Skin of body (tissue), 2 donors: ENCODE results near the gene SLC40A1. TPM values are rescaled to one million over a fixed set of nuclear protein-coding genes. Genes with fewer than 3 reads are reported as not detected.
A peak's percentile ranks its signal among the peaks of the same experiment; 100 is the strongest.

Source experiments
- DNase-seq: peaks from one replicate; lab custom pipeline; 2025; lab: John Stamatoyannopoulos, UW
- total RNA-seq: library from RNA; depleted of rRNA; stranded (reverse); fragments of >200 nt; gene quantifications from one replicate; pipeline ENCODE4 v1.2.3, GENCODE V29; 2014

SLC40A1 gene
- total RNA-seq, 1 donor from 2014 or later = 265 TPM

DNA sequence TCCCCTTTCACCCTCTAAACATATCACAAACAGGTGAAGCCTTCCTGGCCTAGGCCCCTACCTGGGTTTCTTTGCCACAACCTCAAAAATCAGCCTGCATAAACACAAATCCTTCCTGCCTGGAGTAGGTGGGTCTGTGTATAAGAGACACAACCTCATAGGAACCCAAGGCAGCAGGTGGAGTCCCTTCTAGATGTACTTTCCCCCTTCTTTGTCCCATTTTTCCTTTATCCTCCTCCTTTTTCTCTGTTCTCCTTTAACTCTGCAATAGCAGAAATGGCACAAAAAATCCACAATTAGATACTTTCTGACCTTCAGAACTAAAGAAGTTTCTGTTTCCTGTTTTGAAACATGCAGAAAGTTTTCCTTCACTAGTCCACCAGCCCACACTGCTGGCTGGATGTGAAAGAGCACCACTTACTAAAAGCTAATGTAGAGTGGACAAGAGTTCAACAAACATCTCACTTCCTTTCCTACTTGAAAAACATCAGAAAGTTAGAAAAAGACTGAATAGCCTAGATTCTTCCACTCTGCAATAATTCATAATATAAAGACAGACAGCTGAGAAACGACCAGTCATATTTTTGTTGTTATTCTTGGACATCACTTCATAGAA is 11.2 kb downstream of the SLC40A1 start:
- DNase-seq = no peak

DNA sequence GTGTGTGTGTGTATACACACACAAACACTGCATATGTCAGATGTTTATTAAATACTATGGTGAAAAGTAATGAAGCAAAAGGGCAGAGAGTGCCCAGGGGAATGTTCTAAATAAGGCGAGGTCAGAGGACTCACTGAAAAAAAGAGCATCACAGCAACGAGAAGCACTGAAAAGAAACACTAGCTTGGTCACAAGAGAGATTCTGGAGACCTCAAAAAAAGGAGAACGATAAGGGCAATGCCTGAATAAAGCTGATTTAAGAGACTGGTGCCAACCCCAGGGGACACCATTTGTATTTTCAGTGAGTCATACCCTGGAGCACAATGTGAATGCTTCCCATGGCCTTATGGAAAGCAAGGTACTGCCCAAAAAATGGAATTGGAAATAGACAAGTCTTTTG is 14.5 kb downstream of the SLC40A1 start:
- peak; percentile 37 for DNase-seq

DNA sequence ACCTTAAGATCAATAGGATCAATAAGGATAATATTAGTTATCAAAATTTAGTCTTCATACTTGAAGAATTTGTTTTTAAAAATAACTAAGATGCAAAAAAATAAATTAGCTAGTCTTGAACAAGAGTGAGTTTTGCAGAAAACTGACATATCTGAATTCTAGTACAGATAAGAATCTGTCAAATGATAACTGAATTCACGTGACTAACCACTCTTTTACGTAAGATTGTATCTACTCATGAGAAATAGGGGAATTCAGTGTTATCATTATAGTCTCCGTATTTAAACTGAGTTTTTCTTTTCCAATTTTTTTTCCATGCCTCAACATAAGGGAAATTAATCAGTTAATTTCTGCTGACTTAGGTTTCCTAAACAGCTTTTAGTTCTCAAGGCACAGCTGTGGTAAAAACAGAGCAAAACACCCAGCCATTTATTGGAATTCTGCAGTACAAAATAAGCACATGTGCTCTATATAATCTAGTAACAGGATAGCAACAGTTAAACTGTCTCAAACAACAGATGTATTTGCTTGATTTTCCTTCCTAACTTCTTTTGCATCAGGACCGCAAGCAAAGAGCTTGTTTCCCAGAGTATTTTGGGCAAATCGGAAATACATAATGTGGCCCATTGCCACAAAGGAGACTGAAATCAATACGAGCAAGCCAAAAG is 19.1 kb downstream of the SLC40A1 start:
- no peak for DNase-seq

DNA sequence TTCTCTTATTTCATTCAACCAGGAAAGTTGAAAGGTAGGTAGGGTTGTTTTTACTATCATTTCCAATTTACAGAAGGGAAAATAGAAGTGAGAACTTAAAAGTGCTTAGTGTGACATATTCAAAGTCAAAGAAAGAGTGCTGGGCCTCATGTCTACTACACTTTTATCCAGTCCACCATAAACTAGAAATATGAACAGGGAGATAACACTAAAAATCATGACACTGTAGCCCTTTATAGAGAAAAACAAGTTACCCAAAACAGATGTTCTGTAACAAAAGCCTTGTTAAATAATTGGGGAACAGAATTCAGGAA is 20.4 kb downstream of the SLC40A1 start:
- no peak for DNase-seq

DNA sequence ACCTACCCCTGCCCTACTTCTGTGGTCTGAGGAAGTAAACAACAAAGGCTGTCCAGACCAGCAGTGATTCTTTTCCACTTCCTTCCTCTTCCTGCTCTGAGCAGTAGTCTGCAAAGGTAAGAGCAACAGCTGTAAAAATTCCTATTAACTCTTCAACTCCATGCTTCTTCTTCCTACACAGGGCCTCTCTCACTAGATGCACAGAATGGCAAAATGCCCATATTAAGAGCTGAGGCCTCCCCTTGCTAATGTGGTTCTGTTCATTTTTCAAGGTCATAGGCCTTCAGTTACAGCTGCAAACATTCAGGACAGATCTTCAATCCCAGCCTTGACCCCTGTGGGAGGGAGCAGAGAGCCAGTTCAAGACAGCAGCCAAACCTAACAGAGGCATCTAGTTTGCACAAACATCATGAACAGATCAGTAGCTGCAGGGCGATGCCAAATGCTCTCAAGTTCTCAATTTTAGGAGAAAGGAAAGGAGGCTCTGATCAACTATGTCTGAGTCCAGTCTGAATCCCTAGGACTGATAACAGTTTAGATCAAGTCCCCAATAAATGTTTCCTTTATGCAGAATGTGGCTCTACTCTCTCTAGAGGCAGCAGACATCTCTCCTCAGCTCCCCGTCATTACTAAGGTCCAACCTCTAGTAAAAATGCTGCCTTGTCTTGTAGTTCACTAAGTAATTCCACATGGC is 20.9 kb downstream of the SLC40A1 start:
- peak; percentile 82 for DNase-seq

DNA sequence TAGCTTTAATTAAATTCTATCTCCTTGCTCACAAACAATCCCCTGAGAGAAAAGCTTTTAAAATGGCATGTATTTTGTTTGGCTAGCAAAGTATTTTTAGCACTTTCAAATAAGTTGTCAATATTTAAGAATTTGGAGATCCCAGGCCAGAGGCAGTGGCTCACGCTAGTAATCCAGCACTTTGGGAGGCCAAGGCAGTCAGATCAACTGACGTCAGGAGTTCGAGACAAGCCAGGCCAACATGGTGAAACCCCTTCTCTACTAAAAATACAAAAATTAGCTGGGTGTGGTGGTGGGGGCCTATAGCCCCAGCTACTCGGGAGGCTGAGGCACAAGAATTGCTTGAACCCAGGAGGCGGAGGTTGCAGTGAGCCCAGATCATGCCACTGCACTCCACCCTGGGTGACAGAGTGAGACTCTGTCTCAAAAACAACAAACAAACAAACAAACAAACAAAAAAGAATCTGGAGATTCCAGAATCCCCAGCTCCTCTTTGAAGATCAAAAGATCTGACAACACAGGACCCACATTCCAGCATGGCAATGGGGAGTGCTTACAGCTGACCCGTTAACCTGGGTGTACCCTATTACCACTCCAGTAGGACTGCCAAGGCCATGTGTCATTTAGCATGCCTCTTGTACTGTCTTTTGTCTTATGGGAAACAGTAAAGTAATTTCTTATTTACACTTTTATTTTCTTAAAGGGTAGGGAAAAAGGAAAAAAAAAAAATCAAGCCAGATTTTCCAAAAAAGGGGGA is 21.9 kb downstream of the SLC40A1 start:
- no peak for DNase-seq

DNA sequence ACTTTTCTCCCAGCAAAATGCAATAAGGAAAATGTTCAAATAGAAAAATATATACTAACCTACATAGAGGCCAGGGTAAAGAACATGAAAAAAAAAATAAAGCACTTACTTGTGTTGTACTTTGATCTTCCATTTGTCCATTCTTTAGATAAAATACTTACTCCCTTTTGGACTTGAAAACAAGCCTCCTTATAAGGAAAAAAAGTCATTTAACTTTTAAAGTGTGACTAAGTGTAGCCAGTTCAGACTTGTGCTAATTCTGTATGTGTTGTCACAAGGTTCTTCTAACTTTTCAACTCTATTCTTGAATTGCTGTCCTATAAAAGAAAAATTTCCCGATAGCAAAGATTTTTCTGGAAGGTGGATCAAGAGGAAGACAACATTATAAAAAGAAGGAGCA is 23.2 kb downstream of the SLC40A1 start:
- DNase-seq = no peak

DNA sequence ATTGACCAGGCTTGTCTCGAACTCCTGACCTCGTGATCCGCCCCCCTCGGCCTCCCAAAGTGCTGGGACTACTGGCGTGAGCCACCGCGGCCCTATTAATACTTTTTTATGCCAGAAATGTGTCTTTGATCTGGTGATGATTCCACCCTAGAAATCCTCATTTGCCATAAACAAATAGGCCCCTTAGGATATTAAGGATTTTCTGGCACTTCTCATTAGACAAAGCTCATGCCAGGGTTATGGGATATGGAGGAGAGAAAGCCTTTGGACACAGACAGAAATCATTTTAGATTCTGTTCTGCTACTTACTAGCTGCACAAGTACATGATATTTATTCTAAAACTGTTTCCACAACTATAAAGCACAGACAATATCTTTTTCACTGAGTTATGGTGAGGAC is 24.1 kb downstream of the SLC40A1 start:
- DNase-seq = no peak

DNA sequence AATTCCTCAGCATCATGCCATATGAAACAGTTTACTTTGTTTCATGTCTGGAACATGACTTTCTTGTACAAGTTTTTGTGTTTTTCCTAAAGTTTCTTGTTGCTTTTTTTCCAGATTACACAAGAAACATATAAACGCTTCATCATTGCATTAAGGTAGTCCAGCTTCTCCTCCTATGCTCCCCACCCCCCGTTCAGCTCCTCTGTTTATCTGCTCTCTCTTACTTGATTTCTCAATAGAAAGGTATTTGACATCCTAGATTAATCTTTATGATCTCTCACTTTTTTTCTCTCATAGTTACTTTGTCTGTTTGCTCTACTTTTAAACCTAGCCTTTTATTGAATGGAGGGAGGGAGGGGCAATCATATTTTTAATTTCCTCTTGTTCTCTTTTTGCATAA is 25.4 kb downstream of the SLC40A1 start:
- no peak for DNase-seq

DNA sequence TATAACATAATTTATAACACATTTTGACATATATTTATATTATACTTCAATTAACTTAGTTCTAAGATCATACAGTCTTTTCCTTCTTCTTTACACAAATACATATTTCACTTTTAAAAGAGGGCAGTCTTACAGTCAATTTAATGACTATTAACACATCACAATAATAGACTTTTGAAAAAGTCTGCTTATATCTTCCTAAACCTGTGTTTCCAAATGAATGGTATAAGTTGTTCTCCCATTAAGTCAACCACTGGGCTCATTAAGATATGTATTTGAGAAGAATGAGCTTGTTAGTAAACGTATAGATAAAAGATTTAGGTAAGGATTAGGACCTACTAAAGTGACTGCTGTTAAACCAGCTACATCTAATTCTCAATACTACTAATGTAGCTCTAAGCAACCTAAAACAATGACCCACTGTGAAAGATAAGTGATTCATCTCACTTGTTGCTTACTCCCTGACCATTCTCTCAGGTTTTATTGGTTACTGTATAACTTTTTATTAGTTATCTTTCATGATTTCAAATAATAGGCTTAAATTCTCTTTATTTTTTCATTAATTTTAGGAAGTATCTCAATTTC is 27.0 kb downstream of the SLC40A1 start:
- no peak for DNase-seq

DNA sequence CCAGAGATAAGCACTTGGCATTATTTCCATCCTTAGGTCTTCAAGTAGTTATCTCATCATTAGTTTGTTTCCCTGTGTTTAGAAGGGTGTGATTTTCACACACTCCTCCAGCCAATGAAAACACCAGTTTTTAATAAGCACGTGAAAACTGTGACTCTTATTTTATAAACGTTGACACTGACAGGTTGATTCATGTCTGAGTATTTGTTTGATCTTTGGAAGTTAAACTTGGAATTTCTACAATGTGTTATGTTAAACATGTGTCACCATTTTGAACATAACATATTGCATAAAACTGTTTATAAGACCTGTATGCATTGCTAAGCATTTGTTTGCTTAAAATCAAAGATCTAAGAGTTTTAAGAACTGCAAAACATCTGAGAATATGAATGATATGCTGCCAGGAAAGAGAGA is 27.6 kb downstream of the SLC40A1 start:
- no peak for DNase-seq

DNA sequence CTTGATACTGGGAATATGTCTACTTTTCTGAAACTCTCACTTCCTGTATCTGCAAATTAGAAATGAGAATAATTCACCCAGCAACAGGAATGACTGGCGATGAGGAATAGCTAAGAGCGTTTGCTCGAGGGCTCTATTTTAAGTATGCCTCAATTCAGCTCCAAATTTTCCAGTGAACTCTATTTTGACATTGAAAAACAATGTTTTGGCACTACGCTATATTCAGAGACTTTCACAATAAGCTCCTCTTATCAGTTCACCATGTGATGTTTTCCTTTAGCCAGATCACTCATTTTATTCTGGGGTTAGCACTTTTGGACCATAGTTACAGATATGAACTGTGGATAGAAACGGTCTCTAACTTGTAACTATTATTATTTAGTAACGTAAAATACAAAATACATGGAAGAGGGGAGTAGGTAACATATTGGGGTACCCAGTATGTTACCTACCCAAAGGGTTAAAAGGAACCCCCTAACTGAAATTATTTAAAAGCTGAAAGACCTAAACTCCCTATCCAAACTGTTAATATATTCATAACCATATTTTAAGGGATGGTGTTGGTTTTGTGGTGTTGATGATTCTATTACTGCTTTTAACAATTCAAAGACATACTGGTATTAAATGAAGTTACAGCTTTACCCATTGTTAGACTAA is 28.1 kb downstream of the SLC40A1 start:
- DNase-seq = peak; percentile 21

DNA sequence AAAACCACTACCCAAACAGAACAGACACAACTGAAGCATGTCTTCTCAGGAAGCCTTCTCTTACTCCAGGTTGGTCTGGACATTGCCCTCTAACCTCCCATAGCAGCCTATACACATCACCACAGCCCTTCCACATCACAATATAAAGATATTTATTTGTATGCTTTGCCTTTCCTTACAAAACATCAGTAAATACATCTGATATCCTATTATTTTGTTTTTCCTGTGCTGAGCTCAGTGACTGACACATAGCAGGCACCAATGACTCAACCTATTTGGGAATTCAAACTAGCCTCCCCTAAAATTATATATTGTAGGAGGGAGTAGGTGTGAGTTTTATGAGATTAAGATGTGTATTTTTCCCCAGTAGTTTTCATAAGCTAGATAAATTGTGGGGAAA is 28.8 kb downstream of the SLC40A1 start:
- DNase-seq = no peak

DNA sequence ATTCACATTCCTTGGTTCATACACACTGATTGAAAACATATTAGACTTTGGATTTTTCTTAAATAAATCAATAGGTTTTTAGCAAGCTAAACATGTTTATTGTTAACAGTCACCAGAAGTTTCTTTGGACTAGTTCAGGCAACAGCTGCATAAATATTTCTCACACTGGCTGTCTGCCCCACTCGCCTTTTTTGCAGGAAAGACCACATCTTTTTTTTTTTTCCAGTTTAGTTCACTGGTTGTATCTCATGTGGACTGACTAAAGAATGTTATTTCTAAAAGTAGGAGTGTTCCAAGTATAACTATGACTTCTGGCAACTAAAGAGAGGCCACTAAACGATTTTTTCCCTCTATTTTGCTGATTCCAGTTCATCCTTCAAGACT is 31.1 kb downstream of the SLC40A1 start:
- DNase-seq = peak; percentile 38

DNA sequence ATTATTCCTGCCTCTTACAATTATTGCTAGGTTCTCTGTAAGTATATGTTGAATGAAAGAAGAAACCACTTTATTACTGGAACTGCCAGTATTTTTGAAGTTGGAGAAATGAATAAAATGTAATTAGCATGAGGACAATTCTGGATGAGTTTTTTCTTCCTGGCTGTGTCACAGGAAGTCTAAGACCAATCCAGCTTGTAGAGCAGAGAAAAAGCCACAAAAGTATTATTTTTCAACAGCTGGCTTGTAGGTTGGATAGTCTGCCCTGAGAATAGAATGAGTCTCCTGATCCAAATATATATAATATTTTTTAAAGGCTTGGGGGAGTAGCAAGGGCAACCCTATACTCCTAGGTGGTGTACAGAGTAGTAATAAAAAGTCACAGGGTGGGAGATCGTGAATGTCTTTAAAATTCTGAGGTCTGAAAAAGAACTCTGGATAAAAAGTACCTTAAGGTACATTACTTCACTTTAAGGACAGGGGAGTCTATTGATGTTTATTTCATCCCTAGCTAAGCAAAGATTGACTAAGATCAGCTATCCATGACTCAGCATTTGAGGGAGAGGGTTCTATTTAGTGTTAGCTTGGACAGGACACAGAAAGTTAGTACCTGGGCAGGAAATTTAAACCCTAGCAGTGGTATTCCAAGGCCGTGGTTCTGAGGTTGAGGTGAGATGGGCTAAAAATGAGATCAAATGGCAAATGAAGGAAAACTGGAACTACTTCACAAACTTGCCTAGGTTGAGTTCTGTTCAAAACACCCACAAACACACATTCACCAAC is 31.7 kb downstream of the SLC40A1 start:
- DNase-seq = no peak

DNA sequence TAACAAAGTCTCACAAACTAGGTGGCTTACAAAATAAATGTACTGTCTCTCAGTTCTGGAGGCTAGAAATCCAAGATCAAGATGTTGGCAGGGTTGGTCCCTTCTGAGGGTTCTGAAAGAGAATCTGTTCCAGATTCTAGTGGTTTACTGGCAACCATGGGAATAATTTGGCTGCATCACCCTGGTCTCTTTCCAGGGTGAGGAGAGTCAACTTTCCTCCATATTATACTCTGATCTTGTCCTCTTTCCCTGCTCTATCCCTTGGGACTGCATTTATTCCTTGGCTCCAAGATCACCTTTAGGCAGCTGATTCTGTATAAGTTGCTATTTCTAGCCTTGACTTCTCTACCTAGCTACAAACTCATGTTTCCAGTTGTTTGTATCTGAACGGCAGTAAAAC is 35.2 kb downstream of the SLC40A1 start:
- peak; percentile 49 for DNase-seq

DNA sequence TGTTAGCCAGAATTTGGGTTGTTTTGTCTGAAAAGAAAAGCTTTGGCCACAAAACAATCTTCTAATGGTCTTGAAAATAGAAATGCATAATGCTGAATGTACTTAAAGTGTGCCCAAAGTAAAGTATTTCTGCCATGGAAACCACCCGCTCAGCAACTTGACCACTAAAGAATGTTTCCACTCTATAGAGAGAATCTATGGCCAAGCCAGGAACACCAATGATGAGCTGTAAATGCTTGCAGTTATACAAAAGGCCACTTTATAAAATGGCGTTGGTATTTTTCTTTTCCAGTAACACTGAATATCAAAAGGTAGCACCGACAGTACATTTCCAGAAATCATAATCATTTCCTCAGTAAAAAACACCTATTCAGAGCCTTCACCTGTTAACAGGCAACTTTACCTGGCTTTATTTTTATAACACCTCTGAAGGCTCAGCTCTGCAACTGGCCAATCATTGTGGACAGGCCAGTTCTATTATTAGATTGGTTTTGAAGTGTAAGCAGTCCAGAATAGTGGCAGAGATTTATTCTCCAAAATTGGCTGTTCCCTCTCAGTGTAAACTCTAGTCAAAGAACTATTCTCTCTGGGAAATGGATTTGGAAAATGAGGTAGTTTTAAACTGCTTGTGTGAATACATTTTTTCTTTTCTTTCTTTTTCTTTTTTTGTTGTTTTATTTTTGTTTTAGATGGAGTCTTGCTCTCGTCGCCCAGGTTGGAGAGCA is 36.1 kb downstream of the SLC40A1 start:
- no peak for DNase-seq

DNA sequence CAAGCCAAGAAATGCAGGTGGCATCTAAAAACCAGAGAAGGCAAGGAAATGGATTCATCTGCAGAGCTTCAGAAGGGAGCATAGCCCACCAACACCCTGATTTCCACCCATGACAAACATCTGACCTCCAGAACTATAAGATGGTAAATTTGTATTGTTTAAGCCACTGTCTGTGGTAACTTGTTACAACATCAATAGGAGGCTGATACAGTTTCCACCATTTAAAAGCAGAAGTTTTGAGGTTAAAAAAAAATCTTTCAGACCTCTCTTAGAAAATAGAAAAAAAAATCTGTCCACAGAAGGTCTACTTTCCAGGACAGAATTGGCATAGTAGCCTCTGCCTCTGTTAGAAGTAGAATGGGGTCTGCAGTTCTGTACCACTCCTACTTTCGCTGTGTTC is 37.2 kb downstream of the SLC40A1 start:
- no peak for DNase-seq

DNA sequence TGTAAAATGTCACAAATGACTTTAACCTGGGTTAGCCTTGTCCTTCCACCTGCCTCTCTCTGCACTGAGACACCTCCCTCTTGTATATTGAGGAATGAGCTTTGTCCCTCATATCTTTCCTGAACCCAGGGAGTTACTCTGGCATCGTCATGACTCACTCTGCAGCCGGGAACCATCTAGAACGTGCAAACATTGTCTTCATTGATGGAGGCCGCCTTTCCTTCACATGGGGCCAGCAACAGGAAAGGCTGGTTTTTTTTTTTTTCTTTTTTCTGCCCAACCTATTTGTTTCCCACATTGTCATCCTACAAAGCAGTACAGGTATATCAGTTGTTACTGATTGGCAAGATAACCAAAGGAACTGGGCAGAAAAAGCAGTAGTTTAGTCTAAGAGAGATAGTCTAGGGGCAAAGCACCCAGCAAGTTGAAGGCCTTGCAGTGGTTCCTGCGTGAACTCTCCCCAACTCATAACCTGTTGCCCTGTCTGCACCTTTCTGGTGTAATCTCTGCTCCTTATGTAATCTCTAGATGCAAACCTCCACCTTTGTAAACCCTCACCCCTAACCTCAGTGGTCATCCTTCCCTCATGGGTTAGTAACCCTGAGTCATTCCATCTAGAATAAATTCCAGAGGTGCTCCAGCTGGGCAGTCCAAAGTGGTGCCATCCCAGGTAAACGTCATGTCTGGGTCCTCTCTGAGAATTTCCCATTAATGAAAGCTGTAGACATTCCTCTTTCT is 38.3 kb downstream of the SLC40A1 start:
- no peak for DNase-seq
